ENCODE measurements around the gene FBXO39. TPM values are rescaled to one million over a fixed set of nuclear protein-coding genes. Genes with fewer than 3 reads are reported as not detected.

Gene FBXO39
- total and polyA plus RNA-seq, 2 of the 4 experiments (the other 2 are of a cell fraction) = not detected

- Histone ChIP-seq H2BK5ac (ENCODE audit: low read depth, low read length, poor library complexity, severe bottlenecking) (no peak overlapping the region), H3K79me1 (ENCODE audit: low read depth in 1 of 2, low read length in 2 of 2) (no peaks in the 10 kb centered on the region), H4K8ac (ENCODE audit: low read depth in 2 of 2, low read length in 2 of 2) (no peak overlapping the region), H3K9me1 (ENCODE audit: insufficient read depth, low read length) (no peaks in the 10 kb centered on the region), H2BK15ac (ENCODE audit: low read depth, low read length) (no peak overlapping the region), H3K27ac (ENCODE audit: insufficient read depth, low read length) (no peak overlapping the region), H3K4me1 (ENCODE audit: control insufficient read depth, insufficient read depth, low read length) (no peaks in the 10 kb centered on the region), H3K9ac (ENCODE audit: low read depth, low read length) (no peak overlapping the region), H4K20me1 (ENCODE audit: insufficient read depth, low read length) (no peaks in the 10 kb centered on the region), H3K56ac (ENCODE audit: extremely low read depth, insufficient read depth, low read length) (no peak overlapping the region), H3K4me2 (ENCODE audit: low read depth, low read length) (no peak overlapping the region), H2AK5ac (ENCODE audit: low read depth, low read length) (no peak overlapping the region), H2AK9ac (replicated peaks; ENCODE audit: low read depth, low read length, poor library complexity) (no peak overlapping the region), H4K91ac (ENCODE audit: insufficient read depth, low read depth, low read length) (no peak overlapping the region), H4K5ac (ENCODE audit: low read depth, low read length) (no peak overlapping the region), H3K27me3 (ENCODE audit: control insufficient read depth, insufficient read depth, low read length) (peaks cover 8% of the 10 kb centered on the region), H3K4me3 (ENCODE audit: insufficient read depth, low read depth, low read length) (no peak overlapping the region), H3K14ac (replicated peaks; ENCODE audit: low read depth, low read length) (no peak overlapping the region), H2BK20ac (ENCODE audit: low read depth, low read length) (no peak overlapping the region), H3K36me3 (ENCODE audit: control insufficient read depth, insufficient read depth, low read length) (no peaks in the 10 kb centered on the region), H3K18ac (ENCODE audit: low read depth, low read length) (no peak overlapping the region), H2BK120ac (ENCODE audit: low read depth, low read length) (no peak overlapping the region), H3K23ac (ENCODE audit: low read depth, low read length) (no peak overlapping the region), H2AFZ (replicated peaks; ENCODE audit: low read length, poor library complexity) (no peak overlapping the region), H3K9me3 (ENCODE audit: control insufficient read depth, insufficient read depth, low read length) (no peaks in the 10 kb centered on the region), H3K4ac (ENCODE audit: low read depth, low read length) (no peak overlapping the region)
- in situ Hi-C loops (cut with MboI; ENCODE audit: low sequenced_read_pairs) = loop anchor here (10.0 kb wide), 1 partner anchor 135 kb away; no protein-coding TSS in a partner anchor
- dilution Hi-C loops (cut with HindIII; ENCODE audit: low sequenced_read_pairs, unreplicated experiment) = no loop called here
- CTCF ChIA-PET = interaction anchor here (0.5 kb wide), 1 partner anchor 286 kb away, joined by 3 read pairs; no protein-coding TSS in a partner anchor
- DNase-seq (no peak), ATAC-seq (ENCODE audit: low read depth) (no peak)
- WGBS, 2 experiments (ENCODE audit: extremely low coverage in 2 of 2, insufficient read length in 1 of 2) = 60% methylated on average over 1 of the region's 6 CpGs; no CpG with 5 or more reads in 1 of the 2 experiments
- BruUV-seq (replicated peaks) = no TSS peak
- intact Hi-C loops (cut with micrococcal nuclease) = loop anchor here (1.0 kb wide), 1 partner anchor 133 kb away; no protein-coding TSS in a partner anchor
- TF ChIP-seq MAZ (IDR thresholded peaks at IDR 0.05; ENCODE audit: borderline replicate concordance, low read depth, low read length) (no peak), BHLHE40 (IDR thresholded peaks at IDR 0.05; ENCODE audit: low read depth, low read length) (no peak), RCOR1 (IDR thresholded peaks at IDR 0.05; ENCODE audit: insufficient replicate concordance, low read length) (no peak), RAD21 (IDR thresholded peaks at IDR 0.05; ENCODE audit: low read length) (no peak), SMC3 (IDR thresholded peaks at IDR 0.05; ENCODE audit: low read depth, low read length) (no peak), NFE2L2 (IDR thresholded peaks at IDR 0.05; ENCODE audit: low read depth, low read length) (no peak), MAFK (IDR thresholded peaks at IDR 0.05; ENCODE audit: low read depth, low read length) (no peak), CHD1 (IDR thresholded peaks at IDR 0.05; ENCODE audit: low read depth, low read length) (no peak), FOS (IDR thresholded peaks at IDR 0.05; ENCODE audit: low read depth, low read length) (no peak), RFX5 (IDR thresholded peaks at IDR 0.05; ENCODE audit: low read depth, low read length) (no peak), CEBPB (IDR thresholded peaks at IDR 0.05; ENCODE audit: low read depth, low read length) (no peak), MXI1 (IDR thresholded peaks at IDR 0.05; ENCODE audit: borderline replicate concordance, low read depth, low read length) (no peak), POLR2A (IDR thresholded peaks at IDR 0.05; ENCODE audit: low read depth, low read length) (no peak)
- TF ChIP-seq, protein P1, sequence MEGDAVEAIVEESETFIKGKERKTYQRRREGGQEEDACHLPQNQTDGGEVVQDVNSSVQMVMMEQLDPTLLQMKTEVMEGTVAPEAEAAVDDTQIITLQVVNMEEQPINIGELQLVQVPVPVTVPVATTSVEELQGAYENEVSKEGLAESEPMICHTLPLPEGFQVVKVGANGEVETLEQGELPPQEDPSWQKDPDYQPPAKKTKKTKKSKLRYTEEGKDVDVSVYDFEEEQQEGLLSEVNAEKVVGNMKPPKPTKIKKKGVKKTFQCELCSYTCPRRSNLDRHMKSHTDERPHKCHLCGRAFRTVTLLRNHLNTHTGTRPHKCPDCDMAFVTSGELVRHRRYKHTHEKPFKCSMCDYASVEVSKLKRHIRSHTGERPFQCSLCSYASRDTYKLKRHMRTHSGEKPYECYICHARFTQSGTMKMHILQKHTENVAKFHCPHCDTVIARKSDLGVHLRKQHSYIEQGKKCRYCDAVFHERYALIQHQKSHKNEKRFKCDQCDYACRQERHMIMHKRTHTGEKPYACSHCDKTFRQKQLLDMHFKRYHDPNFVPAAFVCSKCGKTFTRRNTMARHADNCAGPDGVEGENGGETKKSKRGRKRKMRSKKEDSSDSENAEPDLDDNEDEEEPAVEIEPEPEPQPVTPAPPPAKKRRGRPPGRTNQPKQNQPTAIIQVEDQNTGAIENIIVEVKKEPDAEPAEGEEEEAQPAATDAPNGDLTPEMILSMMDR (conservative IDR thresholded peaks at IDR 0.05; ENCODE audit: low read depth, low read length) = no peak
- TF ChIP-seq, protein P2, sequence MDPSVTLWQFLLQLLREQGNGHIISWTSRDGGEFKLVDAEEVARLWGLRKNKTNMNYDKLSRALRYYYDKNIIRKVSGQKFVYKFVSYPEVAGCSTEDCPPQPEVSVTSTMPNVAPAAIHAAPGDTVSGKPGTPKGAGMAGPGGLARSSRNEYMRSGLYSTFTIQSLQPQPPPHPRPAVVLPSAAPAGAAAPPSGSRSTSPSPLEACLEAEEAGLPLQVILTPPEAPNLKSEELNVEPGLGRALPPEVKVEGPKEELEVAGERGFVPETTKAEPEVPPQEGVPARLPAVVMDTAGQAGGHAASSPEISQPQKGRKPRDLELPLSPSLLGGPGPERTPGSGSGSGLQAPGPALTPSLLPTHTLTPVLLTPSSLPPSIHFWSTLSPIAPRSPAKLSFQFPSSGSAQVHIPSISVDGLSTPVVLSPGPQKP (IDR thresholded peaks at IDR 0.05; ENCODE audit: borderline replicate concordance, low read depth, low read length) = no peak
- TF ChIP-seq, protein P3, sequence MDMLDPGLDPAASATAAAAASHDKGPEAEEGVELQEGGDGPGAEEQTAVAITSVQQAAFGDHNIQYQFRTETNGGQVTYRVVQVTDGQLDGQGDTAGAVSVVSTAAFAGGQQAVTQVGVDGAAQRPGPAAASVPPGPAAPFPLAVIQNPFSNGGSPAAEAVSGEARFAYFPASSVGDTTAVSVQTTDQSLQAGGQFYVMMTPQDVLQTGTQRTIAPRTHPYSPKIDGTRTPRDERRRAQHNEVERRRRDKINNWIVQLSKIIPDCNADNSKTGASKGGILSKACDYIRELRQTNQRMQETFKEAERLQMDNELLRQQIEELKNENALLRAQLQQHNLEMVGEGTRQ (IDR thresholded peaks at IDR 0.05; ENCODE audit: low read depth, low read length) = no peak
- POLR2A ChIA-PET (ENCODE audit: unreplicated experiment) = no interaction called here
Measured at GRCh38 chr17:6799738-6800137, 23.7 kb downstream of the FBXO39 start.
